Measurements from ENCODE around the gene SBK3. TPM values are rescaled to one million over a fixed set of nuclear protein-coding genes. Genes with fewer than 3 reads are reported as not detected.

SBK3 gene, protein sequence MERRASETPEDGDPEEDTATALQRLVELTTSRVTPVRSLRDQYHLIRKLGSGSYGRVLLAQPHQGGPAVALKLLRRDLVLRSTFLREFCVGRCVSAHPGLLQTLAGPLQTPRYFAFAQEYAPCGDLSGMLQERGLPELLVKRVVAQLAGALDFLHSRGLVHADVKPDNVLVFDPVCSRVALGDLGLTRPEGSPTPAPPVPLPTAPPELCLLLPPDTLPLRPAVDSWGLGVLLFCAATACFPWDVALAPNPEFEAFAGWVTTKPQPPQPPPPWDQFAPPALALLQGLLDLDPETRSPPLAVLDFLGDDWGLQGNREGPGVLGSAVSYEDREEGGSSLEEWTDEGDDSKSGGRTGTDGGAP
- 1.8 TPM for total RNA-seq
- long read RNA-seq, partial matches to known transcripts = 0 of 3 reads
- long read RNA-seq, other reads (novel, unspliced or antisense) = 3 of 3 reads

- DNase-seq = no peak
- Histone ChIP-seq H3K4me3 (no peak within 1 kb of the TSS), H3K9me3 (no peaks in the 10 kb centered on the region), H3K36me3 (no peaks in the 10 kb centered on the region), H3K27ac (no peak within 1 kb of the TSS), H3K4me1 (no peaks in the 10 kb centered on the region), H3K27me3 (no peaks in the 10 kb centered on the region)
- intact Hi-C loops (cut with DNase I) = no loop called here
- no peak for TF ChIP-seq CTCF (IDR thresholded peaks at IDR 0.05)
- no peak for ATAC-seq
Measured at GRCh38 chr19:55545443-55545842, at the start of gene SBK3. Gene SBK3 (minus strand): TSS chr19:55545543. CDS start chr19:55545543, 0 bp downstream.

DNA sequence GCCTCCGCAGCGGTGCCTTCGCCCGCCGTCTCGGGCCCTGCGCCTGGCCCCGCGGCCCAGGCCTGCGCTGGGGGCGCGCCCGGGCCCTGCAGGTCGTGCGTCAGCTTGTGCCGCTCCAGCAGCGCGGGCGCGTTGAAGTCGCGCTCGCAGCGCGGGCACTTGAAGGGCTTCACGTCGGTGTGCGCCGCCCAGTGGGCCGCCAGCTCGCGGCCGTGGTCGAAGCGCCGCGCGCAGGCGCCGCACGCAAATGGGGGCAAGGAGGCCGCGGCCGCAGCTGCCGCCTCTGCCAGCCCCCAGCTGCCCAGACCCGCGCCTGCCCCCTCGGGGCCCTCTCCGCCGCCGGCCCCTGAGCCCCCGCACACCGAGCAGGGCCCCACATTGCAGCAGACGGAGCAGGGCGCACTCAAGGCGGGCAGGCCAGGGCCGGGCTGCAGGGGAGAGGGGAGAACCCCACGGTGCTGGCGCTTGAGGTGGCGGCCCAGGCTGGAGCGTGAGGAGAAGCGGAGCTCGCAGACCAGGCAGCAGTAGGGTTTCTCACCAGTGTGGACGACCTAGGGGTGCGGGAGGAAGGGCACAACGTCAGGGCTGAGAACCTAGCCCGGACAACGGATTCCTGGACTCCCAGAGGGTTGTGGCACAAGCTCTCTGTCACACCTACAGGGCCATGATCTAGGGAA, 47.9 kb upstream of the SBK3 start:
- Histone ChIP-seq H3K36me3 (peaks cover 27% of the 10 kb centered on the region), H3K9me3 (no peaks in the 10 kb centered on the region), H3K4me1 (no peaks in the 10 kb centered on the region), H3K27me3 (no peaks in the 10 kb centered on the region), H3K27ac (no peak overlapping the region), H3K4me3 (no peak overlapping the region)
- ATAC-seq = no peak
- intact Hi-C loops (cut with DNase I) = no loop called here
- no peak for TF ChIP-seq CTCF (IDR thresholded peaks at IDR 0.05)
- no peak for DNase-seq

DNA sequence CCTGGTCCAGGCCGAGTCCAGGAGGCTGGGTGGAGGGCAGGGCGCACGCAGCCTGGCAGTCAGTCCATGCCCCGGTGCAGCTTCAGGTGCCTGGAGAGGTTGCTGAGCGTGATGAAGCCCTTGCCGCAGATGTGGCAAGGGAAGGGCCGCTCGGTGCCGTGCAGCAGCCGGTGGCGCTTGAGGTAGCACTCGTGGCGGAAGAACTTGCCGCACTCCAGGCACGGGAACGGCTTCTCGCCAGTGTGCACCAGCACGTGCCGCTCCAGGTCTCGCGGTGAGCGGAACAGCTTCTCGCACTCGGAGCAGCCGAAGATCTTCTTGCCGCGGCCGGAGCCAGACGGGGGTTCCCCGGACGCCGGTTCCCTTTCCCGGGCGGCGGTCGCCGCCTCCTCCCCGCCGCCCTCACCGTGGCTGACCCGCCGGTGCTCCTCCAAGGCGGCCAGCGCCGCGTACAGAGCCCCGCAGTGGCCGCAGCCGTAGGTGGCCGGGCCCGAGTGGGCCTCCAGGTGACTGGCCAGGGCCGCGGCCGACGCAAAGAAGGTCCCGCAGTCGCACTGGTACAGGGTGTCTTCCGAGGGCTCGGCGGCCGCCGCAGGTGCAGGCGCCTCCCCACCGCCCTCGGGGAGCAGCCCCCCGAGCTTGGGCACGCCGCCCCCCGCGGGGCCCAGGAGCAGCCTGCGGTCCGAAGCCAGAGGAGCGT, 47.2 kb upstream of the SBK3 start:
- no peak for TF ChIP-seq CTCF (IDR thresholded peaks at IDR 0.05)
- H3K27me3 ChIP-seq = no peaks in the 10 kb centered on the region
- DNase-seq = no peak
- no peak overlapping the region for H3K27ac ChIP-seq
- no peak overlapping the region for H3K4me3 ChIP-seq
- no peak for ATAC-seq
- peaks cover 27% of the 10 kb centered on the region for H3K36me3 ChIP-seq
- H3K9me3 ChIP-seq = no peaks in the 10 kb centered on the region
- no peaks in the 10 kb centered on the region for H3K4me1 ChIP-seq
- intact Hi-C loops (cut with DNase I) = no loop called here

GRCh38 chr19:55591555-55591954, 46.2 kb upstream of the SBK3 start:
- Histone ChIP-seq H3K27me3 (no peaks in the 10 kb centered on the region), H3K27ac (no peak overlapping the region), H3K36me3 (peaks cover 18% of the 10 kb centered on the region), H3K4me3 (no peak overlapping the region), H3K4me1 (peaks cover 6% of the 10 kb centered on the region), H3K9me3 (no peaks in the 10 kb centered on the region)
- no peak for DNase-seq
- ATAC-seq = no peak
- intact Hi-C loops (cut with DNase I) = no loop called here
- no peak for TF ChIP-seq CTCF (IDR thresholded peaks at IDR 0.05)

GRCh38 chr19:55590617-55591016, 45.3 kb upstream of the SBK3 start:
- H3K9me3 ChIP-seq = no peaks in the 10 kb centered on the region
- ATAC-seq = no peak
- peaks cover 10% of the 10 kb centered on the region for H3K36me3 ChIP-seq
- no peaks in the 10 kb centered on the region for H3K27me3 ChIP-seq
- DNase-seq = no peak
- no peak for TF ChIP-seq CTCF (IDR thresholded peaks at IDR 0.05)
- H3K4me3 ChIP-seq = no peak overlapping the region
- peaks cover 12% of the 10 kb centered on the region for H3K4me1 ChIP-seq
- intact Hi-C loops (cut with DNase I) = no loop called here
- H3K27ac ChIP-seq = no peak overlapping the region
